GM21723 (cell line): ENCODE data around the gene AOC1.

Experiments used
- ATAC-seq: cut with Tn5 transposase; IDR thresholded peaks from one replicate; pipeline ENCODE4 v1.9.1; 2021; ENCODE audit warnings: mild to moderate bottlenecking, moderate library complexity; ENCODE audit not compliant: unreplicated experiment

Gene AOC1

GRCh38 chr7:150831851-150832250, 20.5 kb upstream of the AOC1 start:
- ATAC-seq: no peak

GRCh38 chr7:150835019-150835418, 17.3 kb upstream of the AOC1 start:
- ATAC-seq: no peak

GRCh38 chr7:150835702-150836280, 16.5 kb upstream of the AOC1 start:
- ATAC-seq: no peak

- no peak for ATAC-seq
Measured at GRCh38 chr7:150838965-150839650, 13.2 kb upstream of the AOC1 start.

DNA sequence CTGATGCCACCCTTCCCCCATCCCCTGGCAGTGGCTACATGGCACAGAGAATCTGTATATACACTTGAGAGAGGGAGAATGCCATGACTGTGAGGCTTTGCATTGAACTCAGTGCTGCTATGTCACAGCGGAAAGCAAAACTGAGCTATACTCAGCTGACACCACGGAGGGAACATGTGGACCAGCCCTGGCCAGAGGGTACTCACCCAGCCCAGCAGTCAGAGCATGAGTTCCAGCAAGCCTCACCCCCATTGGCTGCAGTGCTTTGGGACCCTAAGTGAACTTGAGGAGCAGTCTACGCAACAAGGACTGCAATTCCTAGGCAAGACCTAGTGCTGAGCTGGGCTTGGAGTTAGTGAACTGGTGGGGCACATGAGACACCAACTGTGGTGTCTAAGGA, 10.3 kb upstream of the AOC1 start:
- no peak for ATAC-seq

DNA sequence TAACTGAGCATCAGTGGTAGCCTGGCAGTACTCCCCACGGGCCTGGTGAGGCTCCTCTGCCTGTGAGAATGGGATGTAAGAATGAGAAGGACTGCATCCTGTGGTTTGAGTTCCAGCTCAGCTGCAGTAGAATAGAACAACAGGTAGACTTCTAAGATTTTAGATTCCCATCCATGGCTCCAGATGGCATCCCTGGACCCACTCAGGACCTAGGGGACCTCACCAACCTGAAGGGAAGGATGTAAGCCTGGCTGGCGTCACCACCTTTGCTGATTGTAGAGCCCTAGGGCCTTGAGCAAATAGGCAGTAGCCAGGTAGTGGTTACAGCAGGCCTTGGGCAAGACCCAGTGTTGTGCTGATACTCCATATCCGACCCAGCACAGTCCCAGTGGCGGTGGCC, 9.6 kb upstream of the AOC1 start:
- no peak for ATAC-seq

DNA sequence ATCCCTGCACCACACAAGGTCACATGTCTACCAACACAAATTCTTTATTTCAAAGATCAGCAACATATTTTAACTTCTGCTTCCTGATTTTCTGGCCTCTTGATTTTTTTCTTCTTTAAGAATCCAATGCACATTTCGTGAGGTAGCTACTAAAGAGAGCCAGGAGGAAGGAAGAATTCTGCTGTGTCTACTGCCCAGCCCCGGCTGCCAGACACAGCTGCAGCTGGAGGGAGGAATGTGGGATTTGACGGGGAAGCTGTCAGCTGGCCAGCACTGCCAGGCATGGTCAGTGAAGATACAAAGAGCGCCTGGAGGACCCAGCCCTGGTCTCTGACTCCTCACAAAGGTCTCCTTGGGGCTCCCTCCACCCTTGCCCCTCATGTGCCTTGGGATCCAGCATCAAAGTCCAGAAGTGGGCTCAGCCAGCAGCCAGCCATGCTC, 6.9 kb upstream of the AOC1 start:
- ATAC-seq: no peak

DNA sequence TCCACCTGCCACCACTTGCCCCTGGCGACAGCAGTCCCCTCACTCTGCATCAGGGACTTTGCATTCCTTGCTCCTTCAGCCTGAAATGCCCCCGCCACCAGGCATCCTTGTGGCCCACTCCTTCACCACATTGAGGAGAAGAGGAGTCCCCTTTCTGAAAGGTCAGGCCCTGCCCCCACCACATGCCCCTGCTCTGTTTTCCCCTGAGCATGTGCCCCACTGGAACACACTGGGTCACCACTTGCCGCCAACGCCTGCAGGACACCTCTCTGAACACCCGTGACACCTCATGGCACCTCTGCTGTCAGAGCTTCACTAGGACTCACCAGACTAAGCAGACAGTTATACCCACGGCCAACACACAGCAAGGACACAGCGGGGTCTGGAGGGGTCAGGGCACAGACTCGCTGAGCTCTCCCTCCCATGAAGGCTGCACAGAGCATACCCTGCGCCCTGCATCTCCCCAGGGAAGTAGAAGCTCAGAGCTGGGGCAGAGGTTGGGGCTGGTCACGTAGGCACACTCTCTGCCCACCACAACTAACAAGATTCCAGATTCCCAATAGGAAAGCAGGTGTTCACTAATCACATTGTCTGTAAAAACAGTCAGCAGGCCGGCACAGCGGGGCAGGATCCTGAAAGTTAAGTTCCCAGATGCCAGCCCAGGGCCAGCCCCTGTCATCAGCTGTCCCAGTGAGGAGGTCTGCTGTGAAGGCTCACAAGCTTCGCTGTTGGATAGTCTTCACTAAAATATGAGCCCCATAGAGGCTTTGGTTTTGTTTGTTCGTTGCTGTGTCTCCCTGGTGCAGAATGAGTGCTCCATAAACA, 5.8 kb upstream of the AOC1 start:
- no peak for ATAC-seq

GRCh38 chr7:150847536-150847935, 4.8 kb upstream of the AOC1 start:
- ATAC-seq: no peak

- no peak for ATAC-seq
Measured at GRCh38 chr7:150848111-150848510, 4.2 kb upstream of the AOC1 start.

DNA sequence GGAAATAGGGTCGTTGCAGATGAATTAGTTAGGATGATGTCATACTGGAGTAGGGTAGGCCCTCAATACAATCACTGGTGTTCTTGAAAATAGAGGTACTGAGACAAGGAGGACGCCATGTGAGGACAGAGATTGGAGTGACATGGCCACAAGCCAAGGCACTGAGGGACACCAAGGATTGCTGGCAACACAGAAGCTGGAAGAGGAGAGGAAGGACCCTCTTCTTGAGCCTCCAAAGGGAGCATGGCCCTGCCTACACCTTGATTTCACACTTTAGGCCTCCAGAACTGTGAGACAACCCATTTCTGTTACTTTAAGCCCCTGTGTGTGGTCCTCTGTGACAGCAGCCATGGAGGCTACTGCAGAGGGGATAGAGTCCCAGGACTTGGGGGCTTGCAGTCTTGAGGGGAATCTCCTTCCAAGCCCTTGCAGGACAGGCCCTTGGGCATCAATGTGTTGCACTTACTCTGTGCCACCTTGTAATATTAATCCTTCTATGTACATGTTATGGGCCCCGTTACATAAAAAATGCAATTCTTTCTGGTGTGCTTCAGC, 3.7 kb upstream of the AOC1 start:
- ATAC-seq: no peak

- no peak for ATAC-seq
Measured at GRCh38 chr7:150849204-150849775, 3.0 kb upstream of the AOC1 start.

- ATAC-seq: no peak
Measured at GRCh38 chr7:150850273-150850672, 2.0 kb upstream of the AOC1 start.

GRCh38 chr7:150851492-150852370, 586 bp upstream of the AOC1 start:
- no peak for ATAC-seq

DNA sequence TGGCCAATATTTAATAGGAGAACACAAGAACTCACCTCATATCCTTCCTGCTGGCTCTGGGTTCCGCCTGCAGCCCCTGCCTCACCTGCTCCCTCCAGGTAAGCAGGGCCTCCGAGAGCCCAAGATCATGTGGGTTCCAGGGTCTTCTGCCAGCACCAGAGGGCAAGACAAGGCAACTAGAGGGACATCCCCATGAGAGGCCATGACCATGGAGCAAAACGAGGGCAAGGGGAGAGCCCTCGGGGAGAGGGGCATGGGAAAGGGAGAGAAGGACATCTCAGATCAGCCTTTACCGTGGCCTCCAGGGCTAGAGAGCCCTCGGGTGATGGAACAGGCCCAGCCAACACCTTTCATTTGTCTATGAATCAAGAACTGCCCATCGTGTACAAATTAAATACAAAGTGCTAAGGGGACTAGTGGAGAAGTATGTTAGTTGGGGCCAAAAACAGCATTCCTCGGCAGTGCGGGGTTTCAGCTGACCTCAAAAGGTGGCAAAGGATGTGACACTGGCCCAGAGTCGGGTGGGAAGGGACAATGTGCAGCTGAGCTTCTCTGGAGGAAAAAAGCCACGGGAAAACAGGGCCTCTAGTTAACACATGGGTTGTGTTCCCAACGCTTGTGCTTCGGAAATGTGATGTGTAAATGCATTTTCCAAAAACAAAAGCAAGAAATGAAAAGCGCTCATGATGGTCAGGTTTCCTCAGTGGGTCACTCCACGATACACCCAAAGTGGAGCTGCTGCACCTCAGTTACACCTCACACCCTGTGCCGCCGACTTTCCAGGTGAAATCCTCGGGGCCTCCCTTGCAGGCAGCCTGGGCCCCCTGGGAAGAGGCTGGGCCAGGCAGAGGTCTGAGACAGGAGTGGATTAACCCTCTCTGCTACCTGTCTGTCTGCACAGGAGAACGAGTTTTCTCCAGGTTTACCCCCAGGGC, 2.0 kb downstream of the AOC1 start:
- no peak for ATAC-seq

- ATAC-seq: no peak
Measured at GRCh38 chr7:150855046-150855445, 2.7 kb downstream of the AOC1 start.

DNA sequence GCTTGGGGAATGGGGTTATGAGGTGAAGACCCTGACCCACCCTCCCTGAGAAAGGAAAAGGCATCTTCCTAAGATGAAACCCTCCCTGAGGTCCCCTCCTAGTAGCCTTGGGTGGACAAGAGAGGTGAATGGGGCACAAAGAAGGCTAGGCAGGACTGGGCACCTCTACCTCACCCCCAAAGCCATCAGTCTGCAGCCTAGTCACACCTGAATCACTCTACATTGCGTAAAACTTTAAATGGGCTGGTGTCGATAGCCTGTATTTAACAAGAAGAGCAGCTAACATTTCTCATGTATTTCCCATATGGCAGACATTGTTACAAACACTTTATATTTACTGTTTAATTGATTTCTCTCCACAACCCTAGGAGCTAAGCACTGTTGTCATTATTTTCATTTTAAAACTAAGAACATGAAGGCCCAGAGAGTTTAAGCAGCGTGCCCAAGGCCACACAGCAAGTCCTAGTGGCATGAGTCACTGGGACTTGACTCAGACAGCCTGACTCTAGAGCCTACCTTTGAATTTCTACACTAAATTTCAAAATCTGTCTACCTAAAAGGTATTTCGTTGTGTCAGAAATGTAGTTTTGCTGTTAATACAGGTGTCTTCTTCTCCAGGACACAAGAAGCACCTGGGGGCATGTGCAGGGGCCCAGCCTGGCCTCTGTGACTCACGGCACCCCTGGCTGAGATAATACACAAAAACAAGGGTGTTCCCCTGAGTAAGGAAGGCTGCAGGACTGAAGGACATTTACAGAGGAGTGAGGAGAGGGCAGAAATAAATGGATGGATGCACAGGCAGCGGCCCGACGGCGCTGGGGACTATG, 3.4 kb downstream of the AOC1 start:
- no peak for ATAC-seq
